Fibroblast of pulmonary artery (primary cell): ENCODE results near the gene PBX3.

Experiments used
- DNase-seq: peaks from one replicate; pipeline ENCODE4 v3.0.0-alpha.2; 2010; ENCODE audit warnings: low read depth
- H3K4me3 ChIP-seq: replicated peaks from 2 replicates; pipeline ENCODE4 v1.5.1; 2011; ENCODE audit warnings: low read depth, mild to moderate bottlenecking, control low read depth, low read length, moderate library complexity
- TF ChIP-seq, protein P1 (sequence below): IDR thresholded peaks from 2 replicates; pipeline ENCODE4 v1.5.1; 2011; ENCODE audit warnings: mild to moderate bottlenecking, control low read depth, low read length, inconsistent platforms; ENCODE audit errors: missing control alignments

PBX3 gene

DNA sequence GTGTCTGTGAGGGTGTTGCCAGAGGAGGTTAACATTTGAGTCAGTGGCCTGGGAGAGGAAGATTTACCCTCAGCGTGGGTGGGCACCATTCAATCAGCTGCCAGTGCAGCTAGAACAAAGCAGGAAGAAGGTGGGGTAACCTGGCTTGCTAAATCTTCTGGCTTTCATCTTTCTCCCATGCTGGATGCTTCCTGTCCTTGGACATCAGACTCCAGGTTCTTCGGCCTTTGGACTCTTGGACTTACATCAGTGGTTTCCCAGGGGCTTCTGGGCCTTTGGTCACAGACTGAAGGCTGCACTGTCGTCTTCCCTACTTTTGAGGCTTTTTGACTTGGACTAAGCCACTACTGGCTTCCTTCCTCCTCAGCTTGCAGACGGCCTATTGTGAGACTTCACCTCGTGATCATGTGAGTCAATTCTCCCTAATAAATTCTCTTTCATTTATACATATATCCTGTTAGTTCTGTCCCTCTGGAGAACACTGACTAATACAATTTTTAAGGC is 38.1 kb downstream of the PBX3 start:
- no peak overlapping the region for H3K4me3 ChIP-seq
- peak; percentile 19 for DNase-seq
- TF ChIP-seq, protein P1, sequence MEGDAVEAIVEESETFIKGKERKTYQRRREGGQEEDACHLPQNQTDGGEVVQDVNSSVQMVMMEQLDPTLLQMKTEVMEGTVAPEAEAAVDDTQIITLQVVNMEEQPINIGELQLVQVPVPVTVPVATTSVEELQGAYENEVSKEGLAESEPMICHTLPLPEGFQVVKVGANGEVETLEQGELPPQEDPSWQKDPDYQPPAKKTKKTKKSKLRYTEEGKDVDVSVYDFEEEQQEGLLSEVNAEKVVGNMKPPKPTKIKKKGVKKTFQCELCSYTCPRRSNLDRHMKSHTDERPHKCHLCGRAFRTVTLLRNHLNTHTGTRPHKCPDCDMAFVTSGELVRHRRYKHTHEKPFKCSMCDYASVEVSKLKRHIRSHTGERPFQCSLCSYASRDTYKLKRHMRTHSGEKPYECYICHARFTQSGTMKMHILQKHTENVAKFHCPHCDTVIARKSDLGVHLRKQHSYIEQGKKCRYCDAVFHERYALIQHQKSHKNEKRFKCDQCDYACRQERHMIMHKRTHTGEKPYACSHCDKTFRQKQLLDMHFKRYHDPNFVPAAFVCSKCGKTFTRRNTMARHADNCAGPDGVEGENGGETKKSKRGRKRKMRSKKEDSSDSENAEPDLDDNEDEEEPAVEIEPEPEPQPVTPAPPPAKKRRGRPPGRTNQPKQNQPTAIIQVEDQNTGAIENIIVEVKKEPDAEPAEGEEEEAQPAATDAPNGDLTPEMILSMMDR: no peak

DNA sequence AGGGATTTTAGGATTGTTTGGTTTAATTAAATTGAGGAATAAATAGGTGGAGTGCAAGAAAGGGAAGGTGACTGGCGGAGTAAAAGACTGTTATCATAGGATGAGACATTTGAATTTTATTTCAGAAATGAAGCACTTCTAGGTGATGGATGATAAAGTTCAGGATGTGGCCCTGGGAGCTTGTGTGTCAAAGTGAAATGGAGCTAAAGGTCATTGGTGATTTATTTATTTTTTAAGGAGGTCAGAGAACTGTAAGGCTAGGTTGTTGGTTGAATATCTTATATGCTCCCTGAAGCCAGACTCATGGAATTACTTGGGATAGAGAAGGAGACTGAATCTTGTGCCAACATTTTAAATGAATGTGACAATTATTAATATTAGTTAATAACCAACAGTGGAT is 40.5 kb downstream of the PBX3 start:
- no peak overlapping the region for H3K4me3 ChIP-seq
- no peak for DNase-seq
- TF ChIP-seq, protein P1: no peak

DNA sequence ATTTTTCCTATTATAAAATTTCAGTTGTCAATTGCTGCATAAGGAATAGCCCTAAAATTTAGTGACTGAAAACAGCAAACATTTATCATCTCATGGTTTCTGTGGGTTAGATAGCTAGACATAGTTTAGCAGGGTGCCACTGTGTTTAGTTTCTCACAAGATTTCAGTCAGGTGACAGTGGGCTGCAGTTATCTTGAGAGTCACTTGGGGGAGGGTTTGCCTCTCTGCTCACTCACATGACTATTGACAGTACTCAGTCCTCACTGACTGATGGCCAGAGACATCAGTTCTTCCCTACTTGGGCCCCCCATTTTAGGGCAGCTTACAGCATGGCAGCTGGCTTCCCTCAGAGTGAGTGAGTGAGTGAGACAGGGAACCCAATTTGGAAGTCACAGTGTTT is 42.0 kb downstream of the PBX3 start:
- TF ChIP-seq, protein P1: no peak
- no peak for DNase-seq
- no peak overlapping the region for H3K4me3 ChIP-seq

DNA sequence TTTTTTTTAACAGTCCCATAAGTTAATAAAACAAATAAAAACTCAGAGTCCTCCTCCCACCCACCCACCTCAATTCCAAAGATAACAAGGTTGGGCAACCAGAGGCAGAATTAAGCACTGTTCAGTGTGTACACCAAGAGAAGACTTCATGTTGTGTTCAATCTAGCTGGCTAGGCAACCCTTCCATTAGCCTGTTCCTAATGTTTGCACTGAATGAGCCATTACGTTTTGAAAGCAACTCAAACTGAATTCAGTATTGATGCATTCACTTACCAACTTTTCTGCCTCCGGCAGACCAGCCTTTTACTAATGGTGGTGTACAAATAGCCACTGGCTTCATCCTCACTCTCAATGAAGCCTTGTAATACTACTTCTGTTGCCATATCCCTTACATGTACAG is 47.5 kb downstream of the PBX3 start:
- TF ChIP-seq, protein P1: no peak
- DNase-seq: no peak
- H3K4me3 ChIP-seq: no peak overlapping the region

DNA sequence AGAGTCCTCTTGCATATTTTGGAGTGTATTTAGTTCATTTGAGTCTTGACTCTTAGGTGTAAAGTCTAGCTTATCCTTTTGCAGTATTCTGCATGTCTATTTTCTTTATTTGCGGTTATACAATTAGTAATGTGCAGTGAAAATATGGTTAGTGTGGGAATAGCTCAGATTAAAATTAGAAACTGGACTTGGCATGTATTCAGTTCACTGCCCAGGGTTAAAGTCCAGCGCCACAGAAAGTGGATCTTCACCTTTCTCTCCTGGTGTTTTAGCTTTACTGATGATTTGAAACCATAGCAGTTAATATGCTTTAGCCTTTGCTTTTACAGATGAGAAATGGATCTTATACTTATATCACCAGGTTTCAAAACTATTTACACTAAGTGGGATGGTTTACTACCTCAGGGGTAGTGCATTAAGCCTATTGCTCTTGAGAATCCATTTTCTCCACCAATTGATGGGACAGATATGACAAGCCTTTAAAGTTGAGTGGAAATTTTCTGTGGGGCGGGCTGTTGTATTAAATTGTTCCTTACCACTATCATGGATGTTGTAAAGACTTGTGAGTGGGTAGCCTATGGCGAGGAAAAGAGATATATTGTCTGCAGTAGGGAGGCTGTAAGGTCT is 48.9 kb downstream of the PBX3 start:
- no peak overlapping the region for H3K4me3 ChIP-seq
- TF ChIP-seq, protein P1: no peak
- no peak for DNase-seq

DNA sequence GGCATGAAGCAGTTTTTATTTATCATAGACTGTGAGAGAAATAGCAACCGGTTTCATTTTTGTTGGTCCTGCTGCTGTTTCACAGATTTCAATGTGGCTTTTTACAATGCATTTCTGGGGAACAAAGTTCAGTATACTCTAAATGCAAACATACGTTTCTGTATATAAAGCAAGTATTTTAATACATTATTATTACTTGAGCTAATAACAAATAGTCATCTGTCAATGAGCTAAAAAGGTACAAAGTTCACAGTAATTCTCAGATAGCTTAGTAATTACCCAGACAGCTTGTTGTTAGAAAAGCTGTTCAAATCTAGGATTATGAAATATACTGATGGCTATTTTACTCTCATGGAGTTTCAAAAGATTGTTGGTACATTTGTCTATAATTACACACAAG is 50.8 kb downstream of the PBX3 start:
- H3K4me3 ChIP-seq: no peak overlapping the region
- TF ChIP-seq, protein P1: no peak
- no peak for DNase-seq

DNA sequence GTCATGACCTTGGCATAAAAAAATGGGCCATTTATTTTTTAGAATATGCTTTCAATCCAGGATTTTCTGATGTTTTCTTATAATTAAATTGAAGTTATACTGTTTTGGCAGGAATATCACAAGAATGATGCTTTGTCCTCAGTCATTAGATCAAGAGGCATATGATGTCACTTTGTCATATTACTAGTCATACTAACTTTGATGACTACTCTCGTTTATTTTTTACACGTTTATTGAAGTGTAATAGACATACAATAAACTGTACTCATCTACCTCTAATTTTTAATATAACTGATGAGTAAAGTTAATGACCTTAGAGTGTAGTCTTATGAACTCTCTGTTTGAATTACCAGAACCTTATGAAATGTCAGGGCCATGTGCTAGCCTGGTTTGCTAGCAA is 56.4 kb downstream of the PBX3 start:
- no peak for DNase-seq
- H3K4me3 ChIP-seq: no peak overlapping the region
- TF ChIP-seq, protein P1: no peak
